ENCODE measurements around the gene GLRA3.
"Not testable (repeated sequence)": the region's sequence is repeated elsewhere in the genome, so short reads cannot be mapped to it uniquely, and the experiment has no call there.

GLRA3 gene

DNA sequence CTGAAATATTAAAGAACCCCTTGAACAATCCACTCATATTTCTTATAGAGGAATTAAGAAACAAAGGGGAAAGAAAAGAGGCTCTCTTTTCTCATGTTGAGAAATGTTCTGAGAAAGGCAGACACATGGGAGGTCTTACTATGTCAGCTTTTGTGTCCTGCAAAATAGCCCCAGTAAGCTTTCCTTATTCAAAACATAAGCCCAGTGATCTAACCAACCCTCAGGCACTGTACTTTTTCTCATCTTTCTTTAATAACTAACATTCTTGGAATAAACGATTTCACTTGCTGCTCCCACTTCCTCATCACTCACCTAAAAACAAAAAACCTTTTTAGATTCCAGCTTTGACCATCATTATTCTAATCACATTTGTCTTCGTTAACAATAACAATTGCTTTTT lies 115.9 kb downstream of the GLRA3 start:
- no peak for DNase-seq

DNA sequence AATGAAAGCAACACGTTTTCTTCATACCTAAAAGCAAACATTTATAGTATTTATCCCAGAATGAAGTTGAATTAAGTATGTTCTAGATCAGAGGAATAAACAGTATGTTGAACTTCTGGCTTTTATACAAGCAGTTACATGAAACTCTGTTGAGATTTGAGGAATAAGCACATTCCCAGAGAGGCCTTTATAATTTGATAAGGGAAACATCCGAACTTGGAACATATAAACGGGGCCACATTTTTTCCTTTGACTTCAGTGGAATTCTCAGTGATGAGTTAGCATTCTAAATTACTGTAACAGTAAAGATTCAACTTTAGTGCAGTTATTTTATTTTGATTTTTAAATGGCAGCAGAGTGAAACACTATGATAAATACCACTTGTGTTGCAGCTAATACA lies 119.5 kb downstream of the GLRA3 start:
- DNase-seq: no peak

DNA sequence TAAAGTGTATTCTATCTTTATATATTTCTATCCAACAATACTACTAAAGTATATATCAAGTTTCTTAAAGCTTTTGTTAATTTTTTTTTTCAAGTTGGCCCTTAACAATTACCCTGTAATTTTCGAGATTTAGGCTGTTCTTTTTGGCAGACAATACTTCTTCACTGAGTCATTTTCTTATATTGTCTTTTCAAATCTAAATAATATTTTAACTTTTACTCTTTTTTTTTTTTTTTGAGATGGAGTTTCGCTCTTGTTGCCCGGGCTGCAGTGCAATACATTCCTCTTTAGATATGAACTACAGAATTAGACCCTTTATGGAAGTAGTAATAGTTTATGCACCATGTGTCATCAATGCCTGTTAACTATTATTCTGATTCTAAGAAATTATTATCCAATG lies 120.7 kb downstream of the GLRA3 start:
- DNase-seq: no peak

DNA sequence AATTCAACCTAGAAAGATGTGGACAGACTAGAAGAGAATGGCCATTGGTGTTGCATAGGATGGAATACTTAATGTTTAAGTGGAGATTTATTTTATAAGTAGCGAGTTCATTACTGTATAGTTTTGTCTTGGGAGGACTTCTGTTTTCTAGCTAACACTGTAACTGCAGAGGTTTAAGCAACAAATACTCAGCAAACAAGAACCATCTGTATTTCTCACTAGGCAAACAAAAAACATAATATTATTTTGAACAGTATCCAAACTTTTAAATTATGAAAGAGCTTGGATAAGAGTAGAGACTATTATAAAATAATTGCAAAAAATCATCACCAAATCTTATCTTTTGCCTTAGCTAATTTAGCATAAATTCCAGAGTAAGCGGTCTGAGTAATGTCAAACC lies 121.1 kb downstream of the GLRA3 start:
- DNase-seq: no peak

DNA sequence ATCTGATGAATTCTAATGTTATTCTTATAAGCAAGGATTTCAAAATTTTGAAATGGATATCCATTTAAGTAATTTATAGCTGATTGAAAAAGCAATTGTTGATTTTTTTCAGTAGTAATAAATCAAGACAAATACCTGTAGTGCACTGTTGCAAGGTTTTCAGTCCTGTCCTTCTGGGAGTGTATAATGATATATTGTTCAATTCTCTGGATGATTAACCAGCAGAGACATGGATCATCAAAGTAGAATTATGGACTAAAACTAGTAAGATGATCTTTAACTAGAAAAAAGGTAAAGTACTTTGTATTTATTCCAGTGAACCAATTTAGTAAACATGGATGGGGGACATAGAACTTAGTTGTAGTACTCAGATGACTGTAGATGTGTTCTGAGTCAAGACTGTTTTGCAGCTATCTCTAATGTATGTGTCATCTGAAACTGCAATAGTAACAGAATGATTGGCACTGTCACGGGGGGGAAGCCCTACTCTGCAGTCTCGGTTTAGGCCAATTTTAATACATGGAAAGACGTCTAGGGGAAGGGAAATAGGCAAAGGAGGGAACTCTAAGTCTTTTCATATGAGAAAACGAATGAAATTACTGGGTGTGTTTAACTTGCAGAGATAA lies 121.9 kb downstream of the GLRA3 start:
- no peak for DNase-seq

DNA sequence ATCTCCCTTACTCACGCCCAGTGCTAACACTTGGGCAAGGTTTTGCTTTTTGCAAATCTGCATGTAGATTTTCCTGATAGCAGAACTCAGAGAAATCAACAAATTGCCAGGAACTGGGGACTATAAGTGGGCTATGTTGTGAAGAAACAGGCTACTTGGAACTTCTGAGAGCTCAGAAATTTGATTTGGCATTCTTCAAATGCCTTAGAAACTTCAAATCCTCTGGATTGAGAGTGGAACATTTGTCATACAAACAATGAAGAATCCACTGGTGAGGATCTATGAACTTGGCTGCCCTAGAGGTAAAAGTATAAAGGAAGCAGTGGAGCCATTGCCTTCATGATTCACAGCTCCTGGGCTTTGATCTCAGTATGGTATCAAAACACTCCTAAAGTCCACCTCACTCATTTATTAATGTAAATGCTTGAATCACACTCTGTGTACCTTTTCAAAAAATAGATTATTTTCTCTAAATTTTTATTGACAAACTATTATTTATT lies 126.0 kb downstream of the GLRA3 start:
- no peak for DNase-seq

DNA sequence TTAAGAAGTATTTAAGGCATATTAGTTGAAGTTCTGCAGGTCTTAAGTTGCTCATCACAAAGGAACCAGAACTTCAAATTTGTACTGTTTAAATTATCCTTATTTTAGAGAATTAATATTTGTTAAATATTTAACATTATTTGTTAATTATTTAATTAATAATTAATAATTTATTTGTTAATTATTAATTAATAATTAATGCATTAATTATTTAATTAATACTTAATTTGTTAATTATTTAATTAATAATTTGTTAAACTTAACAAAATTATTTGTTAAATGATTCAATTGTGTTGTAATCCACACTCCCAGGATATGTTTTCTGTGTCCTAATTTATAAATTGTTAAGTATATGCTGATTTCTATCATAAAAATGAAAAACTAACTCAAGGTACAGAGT lies 129.4 kb downstream of the GLRA3 start:
- no peak for DNase-seq

DNA sequence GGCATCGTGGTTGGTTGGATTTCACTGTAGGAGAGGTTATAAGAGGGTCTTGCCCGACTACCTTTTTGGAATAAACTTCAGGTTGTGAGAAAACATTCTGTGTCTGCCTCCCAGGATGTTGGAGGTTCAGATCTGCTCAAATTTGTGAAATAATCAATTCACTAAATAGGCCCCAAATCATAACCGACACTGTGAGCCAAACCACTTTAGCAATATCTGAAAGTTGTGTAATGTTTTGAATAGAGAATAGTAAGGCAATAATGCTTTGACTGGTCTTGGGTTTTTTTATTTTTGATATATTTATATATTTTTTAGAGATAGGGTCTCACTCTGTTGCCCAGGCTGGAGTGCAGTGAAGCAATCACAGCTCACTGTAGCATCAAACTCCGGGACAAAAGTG lies 131.2 kb downstream of the GLRA3 start:
- no peak for DNase-seq

DNA sequence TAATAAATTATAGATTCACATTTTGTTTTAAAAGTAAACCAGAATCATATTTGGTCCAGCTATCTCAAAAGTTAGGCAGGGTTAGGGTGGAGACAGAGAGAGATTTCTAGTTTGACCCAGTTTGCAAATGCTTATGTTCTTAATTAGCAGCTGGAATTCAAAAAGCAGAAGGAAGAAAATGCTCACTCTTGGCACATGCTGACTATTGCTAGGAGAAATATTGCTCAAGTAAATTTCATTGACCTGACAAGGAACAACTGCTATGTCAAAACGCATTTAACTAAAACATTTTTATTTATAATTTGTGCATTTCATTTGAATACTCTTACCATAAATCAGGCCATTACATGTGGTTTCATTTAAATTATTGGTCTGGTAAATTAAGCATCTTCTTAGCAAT lies 131.8 kb downstream of the GLRA3 start:
- no peak for DNase-seq

DNA sequence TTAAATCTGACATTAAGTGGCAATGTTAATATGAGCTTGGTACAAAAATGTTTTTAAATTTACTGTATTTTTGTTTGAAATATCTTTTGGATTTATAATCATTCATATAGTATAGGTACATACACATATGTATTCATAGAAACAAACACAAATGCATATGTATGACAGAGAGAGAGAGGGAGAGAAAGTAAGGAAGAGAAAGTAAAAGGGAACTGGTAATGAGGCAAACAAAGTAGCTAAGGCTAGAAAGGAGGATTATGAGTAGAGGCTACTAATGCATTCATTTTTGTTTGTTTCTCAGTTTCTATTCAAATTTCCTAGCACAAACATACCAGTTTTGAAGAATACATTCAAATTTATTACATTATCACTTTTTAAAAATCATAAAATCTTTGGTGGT lies 132.4 kb downstream of the GLRA3 start:
- DNase-seq: no peak

DNA sequence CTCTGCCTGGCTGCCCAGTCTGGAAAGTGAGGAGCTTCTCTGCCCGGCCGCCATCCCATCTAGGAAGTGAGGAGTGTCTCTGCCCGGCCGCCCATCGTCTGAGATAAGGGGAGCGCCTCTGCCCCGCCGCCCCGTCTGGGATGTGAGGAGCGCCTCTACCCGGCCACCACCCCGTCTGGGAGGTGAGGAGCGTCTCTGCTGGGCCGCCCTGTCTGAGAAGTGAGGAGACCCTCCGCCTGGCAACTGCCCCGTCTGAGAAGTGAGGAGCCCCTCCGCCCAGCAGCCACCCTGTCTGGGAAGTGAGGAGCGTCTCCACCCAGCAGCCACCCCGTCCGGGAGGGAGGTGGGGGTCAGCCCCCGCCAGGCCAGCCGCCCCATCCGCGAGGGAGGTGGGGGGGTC lies 137.2 kb downstream of the GLRA3 start:
- not testable (repeated sequence) for DNase-seq

DNA sequence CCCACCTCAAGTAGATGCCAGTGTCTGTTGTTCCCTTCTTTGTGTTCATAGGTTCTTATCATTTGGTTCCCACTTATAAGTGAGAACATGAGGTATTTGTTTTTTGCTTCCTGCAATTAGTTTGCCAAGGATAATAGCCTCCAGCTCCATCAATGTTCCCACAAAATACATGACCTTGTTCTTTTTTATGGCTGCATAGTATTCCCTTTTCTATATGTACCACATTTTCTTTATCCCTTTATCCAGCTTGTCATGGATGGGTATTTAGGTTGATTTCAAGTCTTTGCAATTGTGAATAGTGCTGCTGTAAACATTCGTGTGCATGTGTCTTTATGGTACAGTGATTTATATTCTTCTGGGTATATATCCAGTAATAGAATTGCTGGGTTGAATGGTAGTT lies 138.4 kb downstream of the GLRA3 start:
- no peak for DNase-seq

DNA sequence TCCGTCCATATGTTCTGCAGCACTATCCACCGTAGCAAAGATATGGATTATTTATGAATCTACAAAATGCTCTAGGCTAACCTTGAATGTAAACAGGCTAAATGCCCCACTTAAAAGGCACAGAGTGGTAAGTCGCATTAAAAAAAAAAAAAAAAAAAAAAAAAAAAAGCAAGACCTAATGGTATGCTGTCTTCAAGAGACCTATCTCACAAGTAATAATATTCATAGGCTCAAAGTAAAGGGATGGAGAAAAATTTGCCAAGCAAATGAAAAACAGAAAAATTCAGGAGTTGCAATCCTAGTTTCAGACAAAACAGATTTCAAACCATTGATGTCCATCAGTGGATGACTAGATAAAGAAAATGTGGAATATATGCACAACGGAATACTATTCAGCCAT lies 139.4 kb downstream of the GLRA3 start:
- DNase-seq: no peak

DNA sequence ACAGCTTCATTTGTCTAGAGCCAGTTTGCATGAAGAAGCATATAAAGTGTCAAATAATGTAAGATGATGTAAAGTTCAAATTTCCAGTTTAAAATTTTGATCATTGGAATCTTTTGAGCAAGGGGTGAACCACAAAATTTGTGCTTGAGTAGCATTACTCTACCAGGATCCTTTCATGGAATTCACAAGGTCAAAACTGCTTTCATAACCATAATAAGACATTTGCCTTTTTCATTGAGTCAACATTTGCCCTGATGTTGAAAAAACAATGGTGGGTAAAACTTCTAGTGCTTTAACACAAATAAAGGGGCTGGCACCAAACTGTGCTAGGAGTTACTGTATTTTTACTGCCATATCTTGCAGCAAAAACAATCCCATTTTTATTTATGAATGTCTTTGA lies 142.2 kb downstream of the GLRA3 start:
- DNase-seq: no peak

DNA sequence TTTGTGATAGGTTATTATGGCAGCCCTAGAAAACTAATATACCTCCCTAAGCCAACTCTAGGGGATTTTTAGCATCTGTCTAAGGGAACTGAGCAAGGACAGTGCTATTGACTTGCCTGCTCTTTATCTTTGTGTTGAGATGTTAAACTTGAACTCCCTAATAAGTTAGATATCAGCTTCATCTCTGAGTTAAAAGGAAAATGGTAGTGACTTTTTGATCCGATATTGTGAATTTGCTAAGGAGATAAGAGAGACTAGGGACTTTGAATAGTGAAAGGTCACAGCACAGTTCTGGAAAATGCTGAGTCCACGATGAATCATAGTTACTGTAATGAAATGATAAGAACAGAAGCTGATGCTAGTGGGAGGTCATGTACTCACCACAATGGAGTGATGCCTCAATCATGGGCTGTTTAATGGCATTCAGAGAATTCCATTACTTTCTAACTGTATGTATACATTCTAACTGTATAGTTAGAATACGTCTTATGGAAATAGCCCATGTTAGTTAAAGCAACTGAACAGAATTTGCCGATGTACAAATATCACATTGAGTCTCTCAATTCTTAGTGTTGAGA lies 147.2 kb downstream of the GLRA3 start:
- no peak for DNase-seq

DNA sequence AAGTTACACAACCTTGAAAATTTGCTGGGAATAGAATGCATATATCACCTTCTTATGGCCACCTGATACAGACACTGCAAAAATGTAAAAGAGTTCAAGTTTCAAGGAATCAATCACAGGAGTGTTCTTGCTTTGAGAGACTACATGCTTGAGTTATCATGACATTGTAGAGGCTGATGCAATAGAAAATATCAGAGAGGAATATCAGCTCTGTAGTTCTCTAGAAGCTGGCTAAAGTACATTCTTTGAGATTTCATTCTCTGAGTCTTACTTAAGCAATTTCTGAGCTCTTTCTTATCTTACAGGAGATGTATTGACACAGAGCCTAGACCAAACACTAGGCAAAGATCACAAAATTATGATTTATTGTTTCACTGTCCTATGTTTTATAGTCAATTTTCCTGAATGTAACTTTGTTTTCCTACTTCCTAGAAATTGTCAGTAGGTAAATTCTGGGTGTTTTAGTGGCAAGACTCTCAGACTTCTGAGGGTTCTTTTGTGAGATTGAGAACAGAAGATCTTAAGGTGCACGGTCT lies 154.7 kb downstream of the GLRA3 start:
- DNase-seq: no peak

DNA sequence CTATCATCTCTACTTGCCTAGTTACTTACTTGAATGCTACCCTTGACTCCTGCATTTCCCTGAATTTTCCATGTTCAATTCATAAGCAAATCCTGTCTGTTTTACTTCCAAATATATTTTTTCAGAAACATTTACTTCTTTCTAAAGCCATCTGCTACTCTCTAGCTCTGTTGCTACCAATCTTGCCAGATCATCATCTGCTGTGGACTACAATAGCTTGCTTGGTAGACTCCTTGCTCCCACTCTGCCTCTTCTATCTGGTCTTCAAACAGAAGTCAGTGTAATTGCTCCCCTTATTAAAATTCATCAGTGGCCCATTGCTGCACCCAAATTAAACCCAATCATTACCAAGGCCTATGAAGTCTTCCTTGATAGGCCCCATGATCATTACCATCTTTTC lies 155.2 kb downstream of the GLRA3 start:
- DNase-seq: no peak

DNA sequence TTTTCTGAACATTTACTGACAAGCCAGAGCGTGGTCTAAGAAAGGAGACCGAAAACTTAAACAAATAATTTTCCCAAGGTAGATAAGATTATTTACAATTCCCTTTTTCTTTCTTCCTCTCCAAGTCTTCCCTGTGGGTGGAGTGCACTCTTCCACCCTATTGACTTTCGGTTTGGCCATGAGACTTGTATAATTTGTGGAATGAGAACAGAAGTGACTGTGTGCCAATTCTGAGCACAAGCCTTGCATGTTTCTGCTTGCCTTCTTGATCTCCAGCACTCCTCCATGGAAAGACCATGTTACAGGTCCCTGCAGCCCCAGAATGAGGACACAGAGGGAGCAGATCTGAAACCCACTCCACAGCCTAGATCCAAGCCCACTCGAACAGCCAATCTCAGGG lies 156.8 kb downstream of the GLRA3 start:
- no peak for DNase-seq

DNA sequence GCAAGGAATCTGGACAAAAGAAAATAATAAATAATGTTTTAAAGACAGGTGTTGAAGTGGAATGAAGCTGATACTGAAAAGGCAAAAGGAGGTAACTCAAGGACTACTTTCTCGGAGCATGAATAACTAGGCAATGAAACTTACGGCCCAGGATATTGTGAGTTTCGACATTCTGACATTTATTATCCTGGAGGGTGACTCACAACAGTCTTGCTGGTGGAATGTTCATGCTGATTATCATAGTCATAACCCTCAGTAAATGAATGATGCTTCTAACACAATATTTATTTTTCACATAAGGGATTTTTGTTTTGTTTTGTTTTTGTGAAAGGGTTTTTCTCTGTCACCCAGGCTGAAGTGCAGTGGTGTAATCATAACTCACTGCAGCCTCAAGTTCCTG lies 159.8 kb downstream of the GLRA3 start:
- DNase-seq: no peak

DNA sequence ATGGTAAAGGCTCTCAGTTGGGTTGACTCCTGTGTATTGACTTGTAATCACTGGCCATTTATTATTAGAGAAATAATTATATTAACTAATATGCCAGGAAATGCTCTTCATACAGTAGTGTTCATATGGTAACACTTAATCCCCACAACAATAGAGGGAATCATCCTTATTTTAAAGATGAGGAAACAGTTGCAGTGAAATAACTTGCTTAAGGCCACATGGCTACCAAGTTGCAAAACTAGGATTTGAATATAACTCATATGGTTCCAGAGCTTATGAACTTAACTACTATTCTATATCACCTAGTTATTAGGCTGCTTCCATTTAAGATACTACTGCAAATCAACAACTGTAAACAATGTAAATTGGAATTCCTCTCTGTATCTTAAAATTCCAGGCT lies 163.2 kb downstream of the GLRA3 start:
- no peak for DNase-seq

DNA sequence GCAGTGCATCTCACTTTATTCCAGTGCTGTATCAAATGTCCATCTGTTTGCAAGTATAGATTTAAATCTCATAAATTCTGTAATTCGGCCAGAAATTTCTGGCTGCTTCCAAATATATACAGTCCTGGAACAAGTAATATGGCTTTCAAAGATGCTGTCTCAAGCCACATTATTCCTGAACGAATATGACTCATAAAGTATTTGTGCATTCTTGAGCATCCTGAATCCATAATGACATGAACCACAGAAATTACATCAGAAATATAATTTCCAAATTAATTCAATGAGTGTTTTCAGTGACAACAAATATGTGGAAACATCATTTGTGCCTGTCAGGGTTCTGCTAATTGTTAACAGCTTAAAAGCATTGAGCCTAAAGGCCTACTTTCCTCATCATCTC lies 165.8 kb downstream of the GLRA3 start:
- DNase-seq: no peak

DNA sequence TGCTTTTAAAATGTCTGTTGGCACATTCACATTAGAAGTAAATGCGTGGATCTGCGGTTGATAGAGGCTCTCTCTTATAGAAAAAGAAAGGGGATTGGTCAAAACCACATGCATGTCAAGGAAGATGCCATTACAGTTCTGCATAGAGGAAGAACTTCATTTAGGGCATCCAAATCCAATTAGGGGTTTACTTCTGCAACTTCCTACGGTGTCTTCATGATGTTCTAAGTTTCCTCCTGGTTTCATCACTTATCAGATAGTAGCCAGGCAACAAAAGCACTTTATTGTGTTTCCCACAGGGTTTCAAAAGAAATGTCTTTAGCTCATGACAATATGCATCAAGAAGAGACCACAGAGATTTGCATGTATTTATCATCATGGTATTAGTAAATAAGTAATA lies 170.8 kb downstream of the GLRA3 start:
- no peak for DNase-seq

DNA sequence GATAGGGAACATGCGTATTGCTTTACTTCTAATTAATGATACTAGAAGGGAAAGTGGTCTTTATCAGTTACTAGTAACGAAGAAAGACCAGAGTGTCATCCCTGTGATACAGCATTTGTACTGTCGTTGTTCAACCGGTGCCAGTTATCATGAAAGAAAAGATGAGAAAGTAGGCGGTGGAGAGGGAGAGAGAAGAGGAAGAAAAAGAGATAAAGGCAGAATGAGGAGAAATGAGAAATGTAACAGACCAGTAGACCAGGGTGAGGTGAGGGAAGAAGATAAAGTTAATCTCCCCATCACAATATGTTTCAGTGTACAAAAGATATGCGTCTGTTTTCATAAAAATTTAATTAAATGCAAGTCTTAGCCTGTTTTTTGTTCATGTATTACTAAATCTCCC lies 171.6 kb downstream of the GLRA3 start:
- no peak for DNase-seq

DNA sequence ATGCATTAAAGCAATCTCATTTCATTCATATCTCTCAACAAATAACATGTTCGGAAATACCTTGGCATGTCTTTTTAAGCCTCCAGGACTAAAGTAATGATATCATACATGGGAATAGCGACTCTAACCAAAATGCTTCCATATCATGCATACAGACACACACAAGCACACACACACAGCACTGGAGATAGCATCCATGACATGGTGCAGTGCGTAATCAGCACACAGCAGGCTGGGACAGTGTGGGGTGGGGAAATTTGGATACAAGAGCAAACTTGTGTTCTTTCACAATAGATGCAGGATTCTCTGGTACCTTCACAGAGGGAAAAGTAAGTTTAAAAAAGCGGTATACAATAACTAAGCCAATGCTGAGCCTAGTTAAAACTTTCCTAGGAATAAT lies 174.4 kb downstream of the GLRA3 start:
- no peak for DNase-seq

DNA sequence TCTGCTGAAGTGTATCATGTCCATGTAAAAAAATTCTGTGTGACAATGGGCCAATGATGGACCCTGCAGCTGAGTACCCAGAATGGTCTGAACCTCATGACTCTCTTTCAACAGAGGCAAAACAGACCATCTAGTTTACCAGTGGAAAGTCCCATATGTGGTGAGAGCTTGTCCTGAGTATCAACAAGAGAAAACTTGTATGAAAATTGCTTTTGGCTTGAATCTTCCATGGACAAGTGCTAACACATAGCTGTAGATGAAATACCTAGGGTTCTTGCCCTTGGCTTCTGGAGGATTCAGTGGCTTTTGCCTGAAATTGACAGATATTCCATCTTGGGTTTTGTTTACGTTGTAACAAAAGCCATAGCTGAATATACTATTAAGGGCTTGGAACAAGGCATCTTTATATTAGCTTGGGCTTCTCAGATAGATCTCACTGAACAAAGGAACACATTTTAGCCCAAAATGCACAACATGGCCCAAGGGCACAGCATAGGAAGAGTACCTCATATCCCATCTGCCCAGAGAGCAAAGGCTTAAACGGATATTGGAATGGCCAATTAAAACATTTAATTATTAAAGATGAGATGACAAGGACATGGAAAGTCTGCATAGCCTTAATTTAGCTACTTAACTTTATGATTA lies 178.2 kb downstream of the GLRA3 start:
- no peak for DNase-seq

Data from stimulated activated naive CD4-positive, alpha-beta T cell (primary cell).